HG02884 (cell line): ENCODE measurements around the gene ITK.

Source experiments
- ATAC-seq: cut with Tn5 transposase; IDR thresholded peaks from one replicate; pipeline ENCODE4 v1.9.1; 2021; ENCODE audit warnings: mild to moderate bottlenecking, moderate library complexity; ENCODE audit not compliant: unreplicated experiment

The ITK gene

DNA sequence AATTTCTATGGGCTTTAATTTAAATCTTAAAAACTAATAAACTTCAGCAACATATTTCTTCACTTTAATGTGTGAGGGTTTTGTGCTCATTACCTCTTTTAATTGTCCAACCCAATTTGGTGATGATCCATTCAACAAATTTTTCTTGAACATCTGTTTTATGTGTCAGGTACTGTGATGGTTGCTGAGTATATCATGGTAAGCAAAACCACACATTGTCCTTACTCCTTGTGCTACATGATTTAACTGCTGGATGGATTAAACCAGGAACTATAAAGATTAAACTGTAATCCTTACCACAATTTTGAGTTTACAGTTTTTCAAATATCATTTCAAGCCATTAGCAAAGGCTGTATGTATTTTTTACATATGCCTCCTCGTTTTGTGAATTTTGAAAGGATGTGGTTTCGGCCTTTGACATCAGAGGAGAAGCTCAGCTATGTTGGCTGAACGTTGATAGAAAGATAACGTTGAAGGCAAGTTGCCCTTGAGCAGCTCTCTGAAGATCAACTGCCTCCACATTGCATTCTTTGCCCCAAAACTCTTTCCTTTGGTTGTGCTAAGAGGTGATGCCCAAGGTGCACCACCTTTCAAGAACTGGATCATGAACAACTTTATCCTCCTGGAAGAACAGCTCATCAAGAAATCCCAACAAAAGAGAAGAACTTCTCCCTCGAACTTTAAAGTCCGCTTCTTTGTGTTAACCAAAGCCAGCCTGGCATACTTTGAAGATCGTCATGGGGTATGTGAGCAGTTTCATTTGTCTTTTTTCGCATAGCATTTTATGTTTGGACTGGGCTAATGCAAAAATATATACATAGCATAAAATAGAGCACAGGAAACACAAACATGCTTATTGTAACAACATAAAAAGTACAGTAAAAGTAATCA lies at the start of gene ITK:
Gene ITK (plus strand): TSS at position 467 of the 891 bp plus-strand sequence. CDS start 138 bp downstream, at position 605.
- ATAC-seq: no peak

DNA sequence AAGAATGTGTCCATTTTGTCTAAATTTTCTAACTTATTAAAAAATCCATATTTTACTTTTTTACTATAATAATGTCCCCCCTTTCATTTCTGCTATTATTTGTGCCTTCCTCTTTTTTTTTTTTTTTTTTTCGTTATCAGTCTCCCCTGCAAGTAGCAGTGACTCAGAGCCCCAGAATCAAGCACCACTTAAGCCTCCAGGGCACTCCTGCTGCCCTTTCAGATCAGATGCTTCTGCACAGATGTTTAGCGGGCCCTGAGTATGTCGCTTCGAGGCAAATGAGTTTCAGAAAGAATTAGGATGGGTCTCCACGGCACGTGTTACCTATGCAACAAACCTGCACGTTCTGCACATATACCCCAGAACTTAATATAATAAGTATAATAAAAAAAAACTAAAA lies 49.7 kb upstream of the ITK start:
- ATAC-seq: peak; percentile 44

DNA sequence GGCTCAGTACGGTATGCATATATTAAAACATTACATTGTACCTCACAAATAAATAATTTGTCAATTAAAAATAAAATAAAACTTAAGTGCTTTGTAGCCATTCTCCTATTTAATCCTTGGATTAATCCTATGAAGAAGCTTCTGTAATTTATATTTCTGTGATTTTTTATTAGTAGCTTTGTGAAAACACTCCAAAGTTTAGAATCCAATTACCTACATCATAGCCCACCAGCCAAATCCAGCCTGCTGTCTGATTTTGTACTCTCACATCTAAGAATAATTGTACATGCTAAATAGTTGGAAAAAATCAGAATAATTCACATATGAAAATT lies 48.4 kb upstream of the ITK start:
- ATAC-seq: no peak

DNA sequence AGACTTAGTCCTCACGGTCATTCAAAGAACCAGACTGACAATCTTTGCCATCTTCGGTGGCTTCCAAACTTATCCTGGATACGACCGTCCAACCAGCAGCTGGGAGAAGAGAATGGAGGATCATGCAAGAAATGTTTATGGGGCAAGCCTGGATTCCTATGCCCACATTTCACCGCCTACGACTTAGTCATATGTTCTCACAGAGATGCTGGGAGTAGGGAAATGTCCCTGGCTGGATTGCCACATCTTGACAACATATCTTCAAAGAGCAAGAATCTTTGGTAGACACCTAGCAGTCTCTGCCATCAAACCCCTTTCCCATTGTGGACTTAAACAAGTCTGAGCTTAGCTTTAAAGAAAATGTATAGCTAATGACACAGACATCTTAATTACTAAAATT lies 42.9 kb upstream of the ITK start:
- ATAC-seq: no peak

DNA sequence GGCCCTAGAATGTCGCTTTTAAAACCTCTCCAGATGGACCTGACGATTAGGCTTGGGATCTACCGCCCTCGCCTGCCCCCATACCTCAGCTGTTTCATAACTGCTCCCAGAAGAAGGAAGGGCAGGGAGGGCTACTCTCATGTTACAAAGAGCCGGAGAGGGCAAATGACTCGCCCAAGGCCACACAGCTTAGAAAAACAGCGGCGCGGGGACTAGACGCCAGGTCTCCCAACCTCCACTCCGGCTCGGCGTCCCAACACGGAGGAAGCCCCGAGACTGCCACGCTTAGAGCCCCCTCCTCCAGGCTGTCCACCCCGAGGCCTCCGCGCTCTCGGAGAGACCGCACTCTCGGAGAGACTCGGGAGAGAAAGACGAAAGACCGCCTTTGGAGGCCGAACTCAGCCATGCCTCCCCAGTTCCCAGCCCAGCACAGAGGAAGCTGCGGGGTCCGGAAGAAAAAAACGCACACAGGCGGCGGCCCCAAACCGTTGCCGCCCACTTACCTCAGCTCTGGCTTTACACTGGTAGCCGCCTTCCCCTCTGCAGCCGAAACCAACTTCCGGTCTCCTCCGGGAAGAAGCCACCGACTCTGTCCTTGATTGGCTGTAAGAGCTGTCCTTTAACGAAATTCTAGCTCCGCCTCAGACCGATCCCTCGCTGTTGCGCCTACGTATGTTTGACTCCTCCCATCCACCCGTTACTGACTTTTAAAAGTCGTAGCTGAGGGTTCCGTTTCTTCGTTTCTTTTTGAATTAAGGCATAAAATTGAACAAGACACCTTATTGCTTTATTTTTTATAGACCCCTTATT lies 38.1 kb upstream of the ITK start, which contains the start of gene MED7:
Gene MED7 (minus strand): TSS at position 549 of the 810 bp plus-strand sequence. CDS start 3,434 bp downstream, outside the sequence.
- ATAC-seq: peak; percentile 100

DNA sequence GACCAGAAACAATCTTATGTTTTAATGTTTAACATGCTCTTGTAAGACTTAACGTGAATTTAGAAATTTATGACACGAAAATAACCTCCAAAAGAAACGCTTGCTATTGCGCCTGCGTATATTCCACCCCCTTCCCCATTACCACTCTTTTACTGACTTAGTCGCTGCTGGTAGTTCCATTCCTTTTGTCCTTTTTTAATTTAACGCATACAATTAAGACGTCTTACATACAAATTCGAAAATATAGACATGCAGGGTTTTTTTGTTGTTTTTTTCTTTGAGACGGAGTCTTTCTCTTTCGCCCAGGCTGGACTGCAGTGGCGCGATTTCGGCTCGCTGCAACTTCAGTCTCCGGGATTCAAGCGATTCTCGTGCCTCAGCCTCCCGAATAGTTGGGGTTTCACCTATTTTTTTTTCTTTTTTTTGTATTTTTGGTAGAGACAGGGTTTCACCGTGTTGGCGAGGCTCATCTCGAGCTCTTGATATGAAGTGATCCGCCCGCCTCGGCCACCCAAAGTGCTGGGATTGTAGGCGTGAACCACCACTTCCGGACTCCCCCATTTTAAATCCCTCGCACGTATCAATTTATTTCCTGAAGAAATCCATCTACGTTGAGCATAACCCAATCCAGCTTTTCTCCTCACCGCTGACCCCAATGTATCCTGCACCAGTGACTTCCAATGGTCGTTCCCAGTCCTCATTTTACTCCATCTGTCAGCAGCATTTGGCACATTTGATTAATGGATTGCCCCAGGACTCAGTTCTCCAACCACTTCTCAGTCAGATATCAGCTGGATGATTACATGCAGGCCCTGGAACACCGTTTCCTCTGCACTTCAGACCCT lies 37.3 kb upstream of the ITK start:
- ATAC-seq: peak; percentile 35

DNA sequence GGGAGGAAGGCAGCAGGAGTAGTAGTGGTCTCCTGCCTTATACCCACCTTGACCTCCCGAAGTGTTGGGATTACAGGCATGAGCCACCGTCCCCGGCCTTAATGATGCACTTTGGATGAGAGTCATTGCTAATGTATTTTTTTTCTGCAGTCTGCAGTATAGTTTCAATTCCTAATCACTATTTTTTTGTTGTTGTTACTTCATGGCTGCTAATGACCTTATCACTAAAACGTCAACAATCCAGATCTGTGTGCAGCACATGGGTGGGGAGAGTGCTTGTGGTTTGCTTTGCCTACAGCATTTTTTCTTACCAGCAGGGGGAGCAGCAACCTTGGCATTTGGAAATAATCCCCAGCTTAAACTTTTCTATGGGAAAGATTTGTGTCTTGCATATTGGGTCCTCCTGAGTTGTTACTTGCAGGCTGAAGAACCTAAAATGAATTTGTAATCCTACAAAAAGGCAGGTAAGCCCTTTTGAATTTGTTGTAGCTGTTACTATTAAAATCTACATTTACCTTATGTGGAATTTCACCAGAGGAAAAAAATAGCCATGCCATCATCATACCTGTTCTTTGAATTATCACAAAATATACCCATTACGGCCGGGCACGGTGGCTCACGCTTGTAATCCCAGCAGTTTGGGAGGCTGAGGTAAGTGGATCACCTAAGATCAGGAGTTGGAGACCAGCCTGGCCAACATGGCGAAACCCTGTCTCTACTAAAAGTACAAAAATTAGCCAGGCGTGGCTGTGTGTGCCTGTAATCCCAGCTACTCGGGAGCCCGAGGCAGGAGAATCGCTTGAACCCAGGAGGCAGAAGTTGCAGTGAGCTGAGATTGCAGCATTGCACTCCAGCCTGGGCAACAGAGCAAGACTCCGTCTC lies 31.7 kb upstream of the ITK start:
- ATAC-seq: peak; percentile 62

DNA sequence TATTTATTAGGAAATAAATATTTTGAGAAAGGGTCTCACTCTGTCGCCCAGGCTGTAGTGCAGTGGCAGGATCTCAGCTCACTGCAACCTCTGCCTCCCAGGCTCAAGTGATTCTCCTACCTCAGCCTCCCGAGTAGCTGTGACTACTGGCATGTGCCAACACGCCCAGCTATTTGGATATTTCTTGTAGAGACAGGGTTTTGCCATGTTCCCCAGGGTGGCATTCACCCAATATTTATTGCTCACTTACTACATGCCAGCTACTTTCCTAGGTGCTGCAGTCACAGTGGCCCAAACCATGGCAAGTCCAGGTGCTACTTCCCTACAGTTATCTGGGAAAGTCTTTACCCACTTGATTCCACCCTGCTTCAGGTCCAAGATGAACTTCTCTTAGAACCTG lies 29.6 kb upstream of the ITK start:
- no peak for ATAC-seq

DNA sequence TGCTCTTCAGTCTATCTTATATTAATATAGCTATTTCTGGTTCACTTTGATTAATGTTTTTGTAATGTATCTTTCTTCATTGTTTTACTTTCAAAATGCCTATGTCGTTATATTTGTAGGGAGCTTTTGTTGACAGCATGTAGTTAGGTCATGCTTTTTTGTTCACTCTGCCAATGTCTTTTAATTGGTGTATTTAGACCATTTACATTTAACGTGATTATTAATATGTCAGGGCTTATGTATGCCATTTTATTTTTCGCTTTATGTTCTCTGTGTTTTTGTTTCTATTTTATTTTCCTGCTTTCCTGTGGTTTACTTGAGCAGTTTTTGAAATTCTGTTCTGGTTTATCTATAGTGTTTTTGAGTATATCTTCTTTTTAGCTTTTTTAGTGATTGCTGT lies 25.3 kb upstream of the ITK start:
- no peak for ATAC-seq

DNA sequence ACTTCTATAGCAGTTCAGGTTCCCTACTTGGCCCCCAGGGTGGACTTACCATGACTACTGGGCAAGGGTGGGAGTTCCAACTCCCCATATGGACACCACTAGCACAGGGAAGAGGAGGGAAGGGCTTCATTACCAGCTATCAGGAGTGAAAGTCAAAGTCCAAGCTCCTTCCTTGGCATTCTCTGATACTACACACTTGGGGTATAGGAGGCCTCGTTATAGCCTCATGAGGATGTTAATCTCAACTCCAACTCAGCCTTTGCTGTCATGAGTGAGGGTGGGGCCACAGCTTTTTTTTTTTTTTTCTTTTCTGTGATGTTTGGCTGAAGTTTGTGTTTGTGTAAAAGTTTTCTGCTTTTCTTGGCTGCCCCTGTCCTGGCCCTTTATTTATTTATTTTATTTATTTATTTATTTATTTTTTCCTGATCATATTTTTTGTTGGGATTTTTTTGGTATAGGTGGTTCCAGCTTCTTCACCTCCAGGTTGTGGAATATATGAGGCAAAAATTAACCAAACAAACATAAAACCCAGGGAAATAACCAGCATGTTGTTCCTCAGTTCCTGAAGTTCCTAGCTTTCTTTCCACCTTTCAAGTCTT lies 23.2 kb upstream of the ITK start:
- ATAC-seq: no peak

DNA sequence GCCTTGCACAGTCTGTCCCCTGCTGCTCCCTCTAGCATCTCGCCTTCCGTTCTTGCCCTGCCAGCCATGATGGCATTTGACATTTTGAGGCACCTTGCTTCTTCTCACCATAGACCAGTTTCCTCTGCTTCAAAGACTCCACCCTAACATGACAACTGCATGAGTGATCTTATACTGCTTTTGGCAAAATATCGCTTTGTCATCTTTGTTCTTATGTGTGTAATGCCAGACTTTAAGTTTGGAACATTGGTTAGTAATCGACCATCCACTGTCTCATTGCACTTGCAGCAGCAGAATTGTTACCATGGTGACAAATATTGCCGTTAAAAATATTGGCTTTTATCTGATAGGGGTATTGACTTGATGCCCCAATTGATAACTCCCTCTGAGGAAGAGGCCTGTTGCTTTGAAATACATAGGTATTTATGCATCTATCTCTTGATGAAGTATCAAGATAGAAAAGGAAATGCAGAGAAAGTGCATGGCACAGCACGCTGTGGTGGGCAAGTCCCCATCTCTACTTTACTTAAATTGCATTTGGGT lies 21.4 kb upstream of the ITK start:
- no peak for ATAC-seq

DNA sequence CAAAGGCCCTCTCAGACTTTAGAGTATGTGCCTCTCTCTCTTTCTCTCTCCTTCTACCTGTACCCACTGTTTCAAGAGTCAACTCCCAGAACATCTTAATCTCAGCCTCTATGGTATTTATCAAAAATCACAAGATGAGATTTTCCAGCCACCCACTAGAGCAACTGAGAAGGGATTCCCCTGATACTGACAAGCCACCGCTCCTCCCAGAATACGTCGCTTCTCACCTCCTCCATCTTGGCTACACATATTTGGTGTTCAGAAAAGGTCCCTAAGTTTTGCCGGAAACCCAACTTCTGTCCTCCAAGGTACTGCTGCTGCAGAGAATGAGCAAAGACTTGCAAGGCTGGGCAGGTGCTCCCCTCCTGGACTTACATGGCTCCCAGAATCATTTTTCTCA lies 20.6 kb upstream of the ITK start:
- ATAC-seq: no peak

DNA sequence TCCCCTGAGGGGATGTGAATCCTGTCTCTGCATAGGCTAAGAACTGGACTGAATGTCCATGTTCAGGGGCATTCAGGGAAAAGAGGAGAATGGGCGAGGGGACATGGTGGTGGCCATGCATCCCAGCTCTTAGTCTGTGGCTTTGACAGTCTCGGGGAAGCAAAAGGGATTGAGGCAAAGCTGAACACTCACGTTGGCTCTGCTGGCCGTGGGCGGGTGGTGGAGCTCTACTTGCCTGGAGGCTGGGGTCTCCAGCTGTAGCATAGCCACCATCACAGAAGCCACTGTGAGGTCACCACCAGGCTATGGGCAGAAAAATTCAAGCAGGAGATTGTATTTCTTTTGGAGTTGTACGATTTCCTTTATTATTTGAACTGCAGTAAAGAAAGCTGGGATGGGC lies 18.6 kb upstream of the ITK start:
- ATAC-seq: no peak

DNA sequence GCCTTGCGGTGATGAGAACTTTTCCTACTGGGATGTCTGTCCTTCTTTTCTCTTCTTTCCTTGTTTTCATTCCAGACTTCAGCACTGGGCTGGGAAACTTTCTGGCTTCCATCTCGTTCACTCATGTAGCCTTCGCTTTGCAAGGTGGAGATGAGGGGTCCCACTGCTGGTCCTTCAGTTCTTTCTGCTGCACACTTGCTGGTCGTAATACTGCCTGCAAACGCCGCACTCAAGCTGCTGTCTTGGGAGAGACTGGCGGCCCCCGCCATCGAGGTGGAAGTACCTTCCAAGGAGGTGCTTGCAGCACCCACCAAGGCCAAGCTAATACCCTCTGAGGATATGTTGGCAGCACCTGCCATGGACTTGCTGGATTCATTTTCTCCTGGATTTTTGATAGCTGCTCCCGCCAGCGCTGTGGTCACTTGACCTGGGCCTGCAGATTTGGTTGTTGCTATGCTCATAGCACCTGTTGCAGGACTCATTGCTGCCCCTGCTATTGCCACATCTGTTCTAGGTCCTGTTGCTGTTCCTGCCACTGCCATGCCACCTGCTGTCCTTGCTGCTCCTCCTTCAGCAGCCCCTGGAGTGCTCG lies 17.6 kb upstream of the ITK start:
- ATAC-seq: no peak

DNA sequence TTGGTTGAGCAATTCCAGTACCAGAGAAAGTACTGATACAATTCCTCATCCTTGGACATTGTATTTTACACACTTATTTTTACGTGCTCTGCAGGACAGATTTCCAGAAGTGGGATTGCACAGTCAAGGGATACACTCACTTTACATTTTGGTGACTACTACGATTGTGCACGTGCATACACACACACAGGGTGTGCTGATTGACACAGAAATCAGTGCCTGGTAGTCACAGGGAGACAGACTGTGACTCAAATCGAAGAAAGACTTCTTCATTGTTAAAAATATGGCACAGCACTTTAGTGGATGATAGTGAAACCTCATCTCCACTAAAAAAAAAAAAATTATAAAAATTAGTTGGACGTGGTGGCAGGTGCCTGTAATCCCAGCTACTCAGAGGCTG lies 16.1 kb upstream of the ITK start:
- no peak for ATAC-seq

DNA sequence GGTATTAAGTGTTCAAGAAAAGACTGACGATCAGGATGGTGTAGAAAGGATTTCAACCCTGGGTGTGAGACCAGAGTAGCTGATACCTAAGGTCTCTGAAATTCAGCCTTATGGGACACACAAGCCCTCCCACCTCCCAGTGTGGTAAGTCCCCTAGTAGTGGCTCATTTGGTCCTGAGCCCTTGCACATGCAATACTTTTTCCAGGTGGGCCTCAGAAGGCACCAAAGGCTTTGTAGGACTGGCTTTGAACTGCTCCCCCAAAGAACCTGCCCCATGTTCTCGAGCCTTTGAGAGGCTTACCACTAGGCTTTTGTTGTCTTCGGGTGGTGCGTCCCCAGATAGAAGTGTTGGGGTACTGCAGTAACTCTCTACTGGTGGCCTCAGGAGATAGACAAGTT lies 15.4 kb upstream of the ITK start:
- ATAC-seq: no peak

DNA sequence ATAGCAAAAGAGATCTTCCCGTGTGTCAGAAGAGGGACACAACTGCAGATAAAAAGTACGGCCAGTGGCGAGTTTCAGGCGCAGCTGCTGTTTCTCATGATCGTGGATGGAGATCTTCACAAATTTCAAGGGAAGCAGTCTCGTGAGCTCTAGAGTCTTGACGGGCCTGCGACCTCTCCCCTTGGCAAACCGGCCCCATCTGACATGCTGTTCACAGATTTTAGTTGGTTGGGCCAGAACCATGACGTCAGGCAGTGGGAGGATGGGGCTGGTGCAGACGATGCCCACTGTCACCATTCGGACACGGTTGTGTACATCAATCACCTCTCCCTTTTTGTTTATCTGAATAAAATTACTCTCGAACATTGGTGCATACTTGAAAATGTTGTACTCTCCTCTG lies 15.0 kb upstream of the ITK start:
- no peak for ATAC-seq

DNA sequence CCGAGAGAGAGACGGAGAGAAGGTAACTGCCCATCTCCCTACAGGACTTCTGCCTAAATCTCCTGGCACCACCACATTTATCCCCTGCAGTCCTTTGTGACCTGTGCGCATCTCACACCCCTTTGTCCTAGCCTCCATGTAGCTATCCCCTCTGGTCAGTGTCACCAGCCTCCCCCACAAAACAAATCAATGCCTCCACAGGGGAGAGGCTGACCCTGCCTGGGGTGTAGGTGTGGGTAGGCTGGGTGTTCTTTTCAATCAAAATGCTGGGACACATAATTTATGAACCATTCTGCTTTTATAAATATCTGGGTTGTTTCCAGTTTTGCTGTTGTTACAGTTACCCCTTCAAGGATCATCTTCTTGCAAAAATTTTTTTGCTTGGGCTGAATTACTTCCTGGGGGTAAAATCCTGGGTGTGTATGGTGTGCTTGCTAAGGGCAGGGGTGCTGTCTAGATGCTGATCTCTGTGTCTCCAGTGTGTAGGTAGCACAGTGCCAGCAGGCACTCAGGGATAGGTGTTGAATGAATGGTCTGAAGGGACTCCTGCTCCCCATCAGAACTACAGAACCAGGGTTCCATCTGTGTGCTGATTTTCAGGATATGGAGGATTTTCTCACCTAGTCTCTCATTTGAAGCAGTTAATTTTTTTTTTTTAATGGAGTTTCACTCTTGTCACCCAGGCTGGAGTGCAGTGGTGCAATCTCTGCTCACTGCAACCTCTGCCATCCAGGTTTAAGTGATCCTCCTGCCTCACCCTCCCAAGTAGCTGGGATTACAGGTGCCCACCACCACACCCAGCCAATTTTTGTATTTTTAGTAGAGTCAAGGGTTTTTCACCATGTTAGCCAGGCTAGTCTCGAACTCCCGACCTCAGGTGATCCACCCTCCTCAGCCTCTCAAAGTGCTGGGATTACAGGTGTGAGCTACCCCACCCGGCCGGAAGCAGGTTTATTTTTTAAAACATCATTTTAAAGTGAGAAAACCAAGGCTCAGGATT lies 14.1 kb upstream of the ITK start, which contains the start of gene GARIN3:
Gene GARIN3 (minus strand): TSS at position 51 of the 1,000 bp plus-strand sequence. CDS start 96 bp downstream, outside the sequence.
- no peak for ATAC-seq
